ENCODE data around the gene PLEKHA5.

- TF ChIP-seq CTCF (conservative IDR thresholded peaks at IDR 0.05; ENCODE audit: low read depth, low read length), result no peak
- TF ChIP-seq POLR2A (IDR thresholded peaks at IDR 0.05; ENCODE audit: low read depth, low read length), result no peak
- TF ChIP-seq SMC3 (IDR thresholded peaks at IDR 0.05; ENCODE audit: low read depth, low read length), result no peak
These were observed 67.6 kb downstream of the PLEKHA5 start for GRCh38 chr12:19196959-19197630.

All from IMR-90 (cell line).